ENCODE measurements around the gene STXBP3.

STXBP3 gene

GRCh38 chr1:108799001-108799400, 52.5 kb downstream of the STXBP3 start:
- no CpG with 5 or more reads among the region's 1 CpG for WGBS (ENCODE audit: extremely low coverage, insufficient coverage, low lambda C conversion rate)
- H3K4ac ChIP-seq (ENCODE audit: low read depth, low read length) = no peak overlapping the region
- no peak overlapping the region for H2BK15ac ChIP-seq (replicated peaks; ENCODE audit: low read depth)

GRCh38 chr1:108801101-108801500, 54.6 kb downstream of the STXBP3 start:
- Histone ChIP-seq H2AK5ac (ENCODE audit: low read length) (no peak overlapping the region), H3K27ac (ENCODE audit: low read depth, low read length) (no peak overlapping the region), H3K36me3 (ENCODE audit: control insufficient read depth, insufficient read depth, low read length) (no peaks in the 10 kb centered on the region), H3K18ac (ENCODE audit: low read length) (no peak overlapping the region), H3K79me1 (ENCODE audit: low read length) (no peaks in the 10 kb centered on the region), H4K5ac (ENCODE audit: low read length) (no peak overlapping the region), H2BK15ac (replicated peaks; ENCODE audit: low read depth) (no peak overlapping the region), H3K79me2 (ENCODE audit: control insufficient read depth, insufficient read depth, low read length) (no peaks in the 10 kb centered on the region), H3K4me1 (ENCODE audit: control insufficient read depth, low read depth, low read length) (no peaks in the 10 kb centered on the region), H3K27me3 (ENCODE audit: insufficient read depth, low read length, poor library complexity) (no peaks in the 10 kb centered on the region), H3K4me3 (ENCODE audit: low read length) (no peak overlapping the region), H4K8ac (ENCODE audit: low read depth, low read length) (no peak overlapping the region), H3K4ac (ENCODE audit: low read depth, low read length) (no peak overlapping the region), H2BK120ac (ENCODE audit: low read depth, low read length) (no peak overlapping the region), H3K56ac (ENCODE audit: low read length) (no peak overlapping the region), H2BK5ac (ENCODE audit: low read length) (no peak overlapping the region), H3K23ac (ENCODE audit: low read length) (no peak overlapping the region), H3K4me2 (ENCODE audit: low read length) (no peak overlapping the region), H3K9ac (ENCODE audit: low read length) (no peak overlapping the region)
- no peak for DNase-seq

More at GRCh38 chr1:108799001-108799400, 52.5 kb downstream of the STXBP3 start:
- H3K79me1 ChIP-seq (ENCODE audit: low read length) = no peaks in the 10 kb centered on the region
- H3K27me3 ChIP-seq (ENCODE audit: insufficient read depth, low read length, poor library complexity) = no peaks in the 10 kb centered on the region
- no peak overlapping the region for H4K8ac ChIP-seq (ENCODE audit: low read depth, low read length)
- H3K9ac ChIP-seq (ENCODE audit: low read length) = no peak overlapping the region
- no peaks in the 10 kb centered on the region for H3K4me1 ChIP-seq (ENCODE audit: control insufficient read depth, low read depth, low read length)
- no peaks in the 10 kb centered on the region for H3K79me2 ChIP-seq (ENCODE audit: control insufficient read depth, insufficient read depth, low read length)
- H3K56ac ChIP-seq (ENCODE audit: low read length) = no peak overlapping the region
- no peak overlapping the region for H3K18ac ChIP-seq (ENCODE audit: low read length)
- H2BK5ac ChIP-seq (ENCODE audit: low read length) = no peak overlapping the region
- H2AK5ac ChIP-seq (ENCODE audit: low read length) = no peak overlapping the region
- H3K4me3 ChIP-seq (ENCODE audit: low read length) = no peak overlapping the region
- no peak overlapping the region for H3K4me2 ChIP-seq (ENCODE audit: low read length)
- no peak overlapping the region for H2BK120ac ChIP-seq (ENCODE audit: low read depth, low read length)
- H3K36me3 ChIP-seq (ENCODE audit: control insufficient read depth, insufficient read depth, low read length) = no peaks in the 10 kb centered on the region
- DNase-seq = no peak
- no peak overlapping the region for H3K27ac ChIP-seq (ENCODE audit: low read depth, low read length)
- no peak overlapping the region for H3K23ac ChIP-seq (ENCODE audit: low read length)
- H4K5ac ChIP-seq (ENCODE audit: low read length) = no peak overlapping the region

- H4K8ac ChIP-seq (ENCODE audit: low read depth, low read length) = no peak overlapping the region
- no peak overlapping the region for H3K23ac ChIP-seq (ENCODE audit: low read length)
- H3K79me2 ChIP-seq (ENCODE audit: control insufficient read depth, insufficient read depth, low read length) = no peaks in the 10 kb centered on the region
- H3K27me3 ChIP-seq (ENCODE audit: insufficient read depth, low read length, poor library complexity) = no peaks in the 10 kb centered on the region
- H2AK5ac ChIP-seq (ENCODE audit: low read length) = no peak overlapping the region
- H3K27ac ChIP-seq (ENCODE audit: low read depth, low read length) = no peak overlapping the region
- no peak overlapping the region for H4K5ac ChIP-seq (ENCODE audit: low read length)
- no peak overlapping the region for H2BK15ac ChIP-seq (replicated peaks; ENCODE audit: low read depth)
- H3K36me3 ChIP-seq (ENCODE audit: control insufficient read depth, insufficient read depth, low read length) = no peaks in the 10 kb centered on the region
- no peaks in the 10 kb centered on the region for H3K79me1 ChIP-seq (ENCODE audit: low read length)
- no peak overlapping the region for H3K9ac ChIP-seq (ENCODE audit: low read length)
- H3K4me2 ChIP-seq (ENCODE audit: low read length) = no peak overlapping the region
- H2BK120ac ChIP-seq (ENCODE audit: low read depth, low read length) = no peak overlapping the region
- H3K4ac ChIP-seq (ENCODE audit: low read depth, low read length) = no peak overlapping the region
- H2BK5ac ChIP-seq (ENCODE audit: low read length) = no peak overlapping the region
- no peaks in the 10 kb centered on the region for H3K4me1 ChIP-seq (ENCODE audit: control insufficient read depth, low read depth, low read length)
- DNase-seq = no peak
- no peak overlapping the region for H3K56ac ChIP-seq (ENCODE audit: low read length)
- no CpG with 5 or more reads among the region's 11 CpGs for WGBS (ENCODE audit: extremely low coverage, insufficient coverage, low lambda C conversion rate)
- no peak overlapping the region for H3K18ac ChIP-seq (ENCODE audit: low read length)
- no peak overlapping the region for H3K4me3 ChIP-seq (ENCODE audit: low read length)
These were observed 57.1 kb downstream of the STXBP3 start for GRCh38 chr1:108803548-108803947.

GRCh38 chr1:108808438-108808837, 62.0 kb downstream of the STXBP3 start:
- Histone ChIP-seq H3K79me1 (ENCODE audit: low read length) (no peaks in the 10 kb centered on the region), H3K4me2 (ENCODE audit: low read length) (no peak overlapping the region), H3K27ac (ENCODE audit: low read depth, low read length) (no peak overlapping the region), H3K18ac (ENCODE audit: low read length) (no peak overlapping the region), H3K4me1 (ENCODE audit: control insufficient read depth, low read depth, low read length) (no peaks in the 10 kb centered on the region), H2BK5ac (ENCODE audit: low read length) (no peak overlapping the region), H3K27me3 (ENCODE audit: insufficient read depth, low read length, poor library complexity) (no peaks in the 10 kb centered on the region), H4K8ac (ENCODE audit: low read depth, low read length) (no peak overlapping the region), H3K4me3 (ENCODE audit: low read length) (no peak overlapping the region), H3K23ac (ENCODE audit: low read length) (no peak overlapping the region), H3K56ac (ENCODE audit: low read length) (no peak overlapping the region), H3K79me2 (ENCODE audit: control insufficient read depth, insufficient read depth, low read length) (no peaks in the 10 kb centered on the region), H4K5ac (ENCODE audit: low read length) (no peak overlapping the region), H2AK5ac (ENCODE audit: low read length) (no peak overlapping the region), H3K36me3 (ENCODE audit: control insufficient read depth, insufficient read depth, low read length) (no peaks in the 10 kb centered on the region), H3K4ac (ENCODE audit: low read depth, low read length) (no peak overlapping the region), H2BK120ac (ENCODE audit: low read depth, low read length) (no peak overlapping the region), H2BK15ac (replicated peaks; ENCODE audit: low read depth) (no peak overlapping the region), H3K9ac (ENCODE audit: low read length) (no peak overlapping the region)
- WGBS (ENCODE audit: extremely low coverage, insufficient coverage, low lambda C conversion rate) = no CpG with 5 or more reads among the region's 4 CpGs
- DNase-seq = no peak

- no peaks in the 10 kb centered on the region for H3K27me3 ChIP-seq (ENCODE audit: insufficient read depth, low read length, poor library complexity)
- H3K9ac ChIP-seq (ENCODE audit: low read length) = no peak overlapping the region
- H4K8ac ChIP-seq (ENCODE audit: low read depth, low read length) = no peak overlapping the region
- no peaks in the 10 kb centered on the region for H3K79me1 ChIP-seq (ENCODE audit: low read length)
- no peak overlapping the region for H3K4ac ChIP-seq (ENCODE audit: low read depth, low read length)
- no peaks in the 10 kb centered on the region for H3K4me1 ChIP-seq (ENCODE audit: control insufficient read depth, low read depth, low read length)
- no peak for DNase-seq
- no peak overlapping the region for H3K4me2 ChIP-seq (ENCODE audit: low read length)
- no peak overlapping the region for H2BK15ac ChIP-seq (replicated peaks; ENCODE audit: low read depth)
- no peak overlapping the region for H4K5ac ChIP-seq (ENCODE audit: low read length)
- no peak overlapping the region for H3K4me3 ChIP-seq (ENCODE audit: low read length)
- no peak overlapping the region for H2BK5ac ChIP-seq (ENCODE audit: low read length)
- no peak overlapping the region for H3K56ac ChIP-seq (ENCODE audit: low read length)
- H3K79me2 ChIP-seq (ENCODE audit: control insufficient read depth, insufficient read depth, low read length) = no peaks in the 10 kb centered on the region
- H2AK5ac ChIP-seq (ENCODE audit: low read length) = no peak overlapping the region
- H3K36me3 ChIP-seq (ENCODE audit: control insufficient read depth, insufficient read depth, low read length) = no peaks in the 10 kb centered on the region
- H3K27ac ChIP-seq (ENCODE audit: low read depth, low read length) = no peak overlapping the region
- no peak overlapping the region for H2BK120ac ChIP-seq (ENCODE audit: low read depth, low read length)
- WGBS (ENCODE audit: extremely low coverage, insufficient coverage, low lambda C conversion rate) = no CpG with 5 or more reads among the region's 3 CpGs
- no peak overlapping the region for H3K18ac ChIP-seq (ENCODE audit: low read length)
- no peak overlapping the region for H3K23ac ChIP-seq (ENCODE audit: low read length)
These were observed 65.1 kb downstream of the STXBP3 start for GRCh38 chr1:108811611-108812010.

GRCh38 chr1:108813326-108813725, 66.9 kb downstream of the STXBP3 start:
- no peaks in the 10 kb centered on the region for H3K27me3 ChIP-seq (ENCODE audit: insufficient read depth, low read length, poor library complexity)
- H3K4me1 ChIP-seq (ENCODE audit: control insufficient read depth, low read depth, low read length) = no peaks in the 10 kb centered on the region
- DNase-seq = no peak
- H3K23ac ChIP-seq (ENCODE audit: low read length) = no peak overlapping the region
- H2BK15ac ChIP-seq (replicated peaks; ENCODE audit: low read depth) = no peak overlapping the region
- H3K9ac ChIP-seq (ENCODE audit: low read length) = no peak overlapping the region
- no peaks in the 10 kb centered on the region for H3K36me3 ChIP-seq (ENCODE audit: control insufficient read depth, insufficient read depth, low read length)
- H2BK5ac ChIP-seq (ENCODE audit: low read length) = no peak overlapping the region
- no peaks in the 10 kb centered on the region for H3K79me2 ChIP-seq (ENCODE audit: control insufficient read depth, insufficient read depth, low read length)
- no peak overlapping the region for H2BK120ac ChIP-seq (ENCODE audit: low read depth, low read length)
- H3K4me2 ChIP-seq (ENCODE audit: low read length) = no peak overlapping the region
- H3K4me3 ChIP-seq (ENCODE audit: low read length) = no peak overlapping the region
- no peak overlapping the region for H3K27ac ChIP-seq (ENCODE audit: low read depth, low read length)
- H4K8ac ChIP-seq (ENCODE audit: low read depth, low read length) = no peak overlapping the region
- H4K5ac ChIP-seq (ENCODE audit: low read length) = no peak overlapping the region
- no peak overlapping the region for H3K18ac ChIP-seq (ENCODE audit: low read length)
- no CpG with 5 or more reads among the region's 2 CpGs for WGBS (ENCODE audit: extremely low coverage, insufficient coverage, low lambda C conversion rate)
- no peak overlapping the region for H3K4ac ChIP-seq (ENCODE audit: low read depth, low read length)
- no peaks in the 10 kb centered on the region for H3K79me1 ChIP-seq (ENCODE audit: low read length)
- no peak overlapping the region for H3K56ac ChIP-seq (ENCODE audit: low read length)
- H2AK5ac ChIP-seq (ENCODE audit: low read length) = no peak overlapping the region
